GM12801 (cell line): ENCODE data around the gene DGKD.

Experiments
- TF ChIP-seq, protein P1 (sequence below): IDR thresholded peaks from one replicate; pipeline ENCODE4 v1.5.1; 2011; ENCODE audit warnings: control low read depth; ENCODE audit not compliant: insufficient read length; ENCODE audit errors: extremely low read depth

Gene DGKD

DNA sequence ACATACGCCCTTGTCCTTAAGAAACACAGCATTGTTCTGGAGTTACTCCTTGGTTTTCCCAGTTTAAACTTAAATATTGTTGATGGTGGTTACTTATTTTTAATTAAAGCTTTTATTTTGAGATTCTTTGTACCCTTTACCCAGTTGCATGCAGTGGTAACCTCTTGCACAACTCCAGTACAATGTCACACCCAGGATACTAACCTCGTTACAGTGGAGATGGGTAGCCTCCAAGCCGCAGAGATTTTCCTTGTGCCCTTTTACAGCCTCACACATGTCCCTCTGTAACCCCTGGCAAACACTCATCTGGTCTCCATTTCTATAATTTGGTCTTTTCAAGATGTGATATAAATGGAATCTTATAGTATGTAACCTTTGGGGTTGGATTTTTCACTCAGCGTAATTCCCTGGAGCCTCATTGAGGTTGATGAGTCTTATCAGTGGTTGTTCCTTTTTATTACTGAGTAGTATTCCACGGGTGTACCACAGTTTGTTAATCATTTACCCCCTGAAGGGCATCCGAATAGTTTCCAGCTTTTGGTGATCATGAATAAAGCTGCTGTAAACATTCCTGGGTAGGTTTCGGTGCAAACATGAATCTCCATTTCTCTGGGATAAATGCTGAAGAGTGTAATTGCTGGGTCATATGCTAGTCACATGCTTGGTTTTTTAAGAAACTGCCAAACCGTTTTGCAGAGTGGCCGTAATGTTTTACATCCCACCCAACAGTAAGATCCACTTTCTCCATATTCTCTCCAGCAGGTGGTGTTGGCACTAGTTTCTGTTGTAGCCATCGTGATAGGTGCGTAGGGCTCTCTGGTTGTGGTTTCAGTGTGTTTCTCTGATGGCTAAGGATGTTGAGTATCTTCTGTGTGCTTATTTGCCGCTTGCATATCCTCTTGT lies 68.6 kb downstream of the DGKD start:
- TF ChIP-seq, protein P1, sequence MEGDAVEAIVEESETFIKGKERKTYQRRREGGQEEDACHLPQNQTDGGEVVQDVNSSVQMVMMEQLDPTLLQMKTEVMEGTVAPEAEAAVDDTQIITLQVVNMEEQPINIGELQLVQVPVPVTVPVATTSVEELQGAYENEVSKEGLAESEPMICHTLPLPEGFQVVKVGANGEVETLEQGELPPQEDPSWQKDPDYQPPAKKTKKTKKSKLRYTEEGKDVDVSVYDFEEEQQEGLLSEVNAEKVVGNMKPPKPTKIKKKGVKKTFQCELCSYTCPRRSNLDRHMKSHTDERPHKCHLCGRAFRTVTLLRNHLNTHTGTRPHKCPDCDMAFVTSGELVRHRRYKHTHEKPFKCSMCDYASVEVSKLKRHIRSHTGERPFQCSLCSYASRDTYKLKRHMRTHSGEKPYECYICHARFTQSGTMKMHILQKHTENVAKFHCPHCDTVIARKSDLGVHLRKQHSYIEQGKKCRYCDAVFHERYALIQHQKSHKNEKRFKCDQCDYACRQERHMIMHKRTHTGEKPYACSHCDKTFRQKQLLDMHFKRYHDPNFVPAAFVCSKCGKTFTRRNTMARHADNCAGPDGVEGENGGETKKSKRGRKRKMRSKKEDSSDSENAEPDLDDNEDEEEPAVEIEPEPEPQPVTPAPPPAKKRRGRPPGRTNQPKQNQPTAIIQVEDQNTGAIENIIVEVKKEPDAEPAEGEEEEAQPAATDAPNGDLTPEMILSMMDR, result no peak

DNA sequence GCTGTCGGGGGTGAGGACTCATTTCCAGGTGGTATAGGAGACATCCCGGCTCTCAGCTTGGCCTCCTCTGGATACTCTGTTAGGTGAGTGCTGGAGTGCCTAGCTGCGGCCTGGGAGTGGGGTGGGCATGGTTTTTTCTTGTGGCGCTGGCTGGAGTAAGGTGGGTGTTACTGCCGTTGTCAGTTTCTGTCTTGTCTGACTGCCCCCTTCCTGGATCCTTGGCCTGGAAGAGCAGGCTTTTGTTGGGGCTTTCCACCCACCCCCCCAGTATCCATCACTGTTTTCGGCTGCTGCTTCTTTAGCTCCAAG lies 69.2 kb downstream of the DGKD start:
- TF ChIP-seq, protein P1, result no peak

DNA sequence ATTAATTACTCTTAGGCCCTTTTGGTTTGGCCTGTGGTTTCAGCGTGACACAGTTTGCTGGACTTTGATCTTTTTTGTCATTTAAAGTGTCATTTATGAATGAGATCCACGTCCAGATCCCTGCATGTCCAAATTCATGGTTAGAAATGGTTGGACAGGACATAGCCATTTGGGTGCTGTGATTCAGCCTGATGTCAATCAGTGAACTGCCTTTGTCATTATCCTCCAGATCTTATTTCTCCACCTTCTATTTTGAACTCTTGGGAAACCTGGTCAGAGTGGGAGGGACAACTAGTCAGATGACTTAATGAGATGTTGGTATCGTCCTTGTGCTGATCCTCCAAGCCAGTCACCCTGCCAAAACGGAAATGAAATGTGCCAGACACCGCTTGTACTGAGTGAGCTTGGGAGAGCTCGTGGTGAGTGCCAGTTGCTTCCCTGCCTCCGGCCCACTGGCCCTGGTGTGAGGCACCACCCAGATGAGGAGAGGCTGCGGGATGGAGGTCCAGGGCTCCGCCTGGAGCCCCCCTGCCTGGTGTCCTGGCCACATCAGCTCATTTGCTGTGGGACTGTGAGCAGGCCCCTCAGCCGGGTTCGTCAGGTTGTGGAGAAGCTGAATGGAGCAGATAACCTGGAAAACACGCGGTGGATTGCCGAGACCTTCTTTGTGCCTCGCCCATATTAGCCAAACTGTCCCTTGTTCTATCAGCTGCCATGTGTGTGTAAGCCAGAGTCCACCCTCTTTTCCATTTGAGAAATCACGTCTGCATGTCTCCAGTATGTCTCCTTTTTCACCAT lies 70.1 kb downstream of the DGKD start:
- TF ChIP-seq, protein P1, result no peak

DNA sequence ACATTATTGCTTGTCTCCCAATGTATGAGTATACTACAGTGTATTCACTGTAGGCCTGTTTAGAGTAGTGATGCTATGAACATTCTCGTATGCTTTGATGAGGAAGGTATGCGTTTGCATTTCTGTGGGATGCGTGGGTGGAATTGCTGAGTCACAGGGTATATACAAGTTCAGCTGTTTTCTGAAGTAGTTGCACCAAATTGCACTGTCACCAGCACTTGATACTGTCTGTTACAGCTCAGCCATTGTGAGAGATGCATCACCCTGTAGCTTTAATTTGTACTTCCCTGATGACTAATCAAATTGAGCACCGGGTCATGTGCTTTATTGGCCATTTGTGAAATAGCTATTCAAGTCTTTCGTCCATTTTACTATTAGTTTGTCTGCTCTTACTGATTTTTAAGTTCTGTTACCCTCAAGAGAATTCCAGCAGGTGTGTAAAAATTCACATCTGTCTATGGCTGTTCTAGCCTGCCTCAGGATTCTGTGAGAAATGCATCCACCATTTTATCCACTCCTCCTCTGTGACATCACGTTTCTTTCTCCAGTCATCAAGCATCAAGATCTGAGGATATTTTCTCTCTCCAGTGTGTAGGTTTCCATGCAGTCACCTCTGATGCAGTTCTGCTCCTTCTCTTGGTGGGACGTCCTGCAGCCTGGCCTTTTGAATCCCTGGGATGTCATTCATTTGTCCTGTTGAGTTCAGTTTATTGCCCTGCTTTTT lies 72.5 kb downstream of the DGKD start:
- TF ChIP-seq, protein P1, result no peak

DNA sequence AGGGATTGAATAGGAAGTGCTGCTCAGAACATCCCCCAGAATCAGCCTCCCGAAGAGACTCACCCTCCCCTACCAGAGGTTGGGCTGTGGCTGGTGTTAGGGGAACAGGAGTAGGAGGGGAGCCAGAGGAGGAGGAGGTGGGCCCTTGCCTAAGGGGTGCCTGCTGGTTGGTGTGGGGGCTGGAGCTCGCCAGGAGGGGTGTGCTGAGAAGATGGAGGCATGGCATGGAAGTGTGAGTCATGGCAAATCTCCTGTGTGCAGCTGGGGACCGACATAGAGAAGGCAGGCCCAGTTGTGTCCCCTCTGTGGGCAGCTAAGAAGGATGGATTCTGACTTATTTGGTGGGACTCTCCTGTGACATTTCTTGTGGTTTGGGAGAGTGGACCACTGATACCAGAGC lies 73.7 kb downstream of the DGKD start:
- TF ChIP-seq, protein P1, result no peak

DNA sequence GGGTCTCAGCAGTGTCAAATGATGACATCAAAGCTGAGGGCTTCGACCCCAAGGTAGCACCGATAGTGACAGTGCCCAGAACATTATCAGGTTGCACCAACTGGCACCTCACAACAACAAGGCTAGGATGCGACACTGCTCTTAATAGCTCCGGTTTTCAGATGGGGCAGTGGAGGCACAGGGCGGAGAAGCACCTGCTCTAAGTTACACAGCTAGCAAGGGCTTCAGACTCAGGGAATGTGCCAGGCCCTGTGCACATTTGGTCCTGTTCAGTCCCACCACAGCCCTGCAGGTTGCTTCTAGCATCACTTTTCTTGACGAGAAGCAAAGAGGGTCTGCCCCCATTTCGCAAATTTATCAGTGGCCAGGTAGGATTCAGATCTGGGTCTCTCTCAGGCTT lies 74.1 kb downstream of the DGKD start:
- TF ChIP-seq, protein P1, result no peak
